Measurements from ENCODE around the gene EAF1.

- TF ChIP-seq POLR2AphosphoS5 (IDR thresholded peaks at IDR 0.05; ENCODE audit: low read depth, low read length) (no peak), TAF1 (IDR thresholded peaks at IDR 0.05; ENCODE audit: borderline replicate concordance, insufficient read depth, low read length) (no peak)
These were observed 22.3 kb downstream of the EAF1 start for GRCh38 chr3:15449489-15450224.
